HG03571 (cell line): ENCODE results near the gene CTIF.
"Not testable (repeated sequence)": the region's sequence is repeated elsewhere in the genome, so short reads cannot be mapped to it uniquely, and the experiment has no call there.

Experiments
- ATAC-seq: cut with Tn5 transposase; IDR thresholded peaks from one replicate; pipeline ENCODE4 v1.9.1; 2021; ENCODE audit not compliant: unreplicated experiment

The CTIF gene

GRCh38 chr18:48638896-48639771 lies 100.3 kb downstream of the CTIF start:
- ATAC-seq, result no peak

GRCh38 chr18:48639772-48640432 lies 101.1 kb downstream of the CTIF start:
- no peak for ATAC-seq

GRCh38 chr18:48640566-48641270 lies 101.9 kb downstream of the CTIF start:
- ATAC-seq, result no peak

- ATAC-seq, result no peak
Observed at GRCh38 chr18:48641981-48642380, 103.2 kb downstream of the CTIF start.

- no peak for ATAC-seq
Observed at GRCh38 chr18:48642503-48642902, 103.7 kb downstream of the CTIF start.

GRCh38 chr18:48643262-48643661 lies 104.4 kb downstream of the CTIF start:
- no peak for ATAC-seq

GRCh38 chr18:48644029-48644428 lies 105.2 kb downstream of the CTIF start:
- ATAC-seq, result no peak

GRCh38 chr18:48645427-48646002 lies 106.7 kb downstream of the CTIF start:
- no peak for ATAC-seq

- ATAC-seq, result no peak
Observed at GRCh38 chr18:48646976-48647375, 108.1 kb downstream of the CTIF start.

- ATAC-seq, result no peak
Observed at GRCh38 chr18:48649231-48649630, 110.4 kb downstream of the CTIF start.

- not testable (repeated sequence) for ATAC-seq
Observed at GRCh38 chr18:48654591-48654990, 115.8 kb downstream of the CTIF start.

GRCh38 chr18:48655508-48655907 lies 116.7 kb downstream of the CTIF start:
- no peak for ATAC-seq

GRCh38 chr18:48656176-48656575 lies 117.3 kb downstream of the CTIF start:
- ATAC-seq, result no peak

GRCh38 chr18:48656582-48656981 lies 117.8 kb downstream of the CTIF start:
- ATAC-seq, result no peak

- ATAC-seq, result no peak
Observed at GRCh38 chr18:48657447-48658120, 118.8 kb downstream of the CTIF start.

- ATAC-seq, result no peak
Observed at GRCh38 chr18:48658721-48659120, 119.9 kb downstream of the CTIF start.

- ATAC-seq, result no peak
Observed at GRCh38 chr18:48659188-48660009, 120.6 kb downstream of the CTIF start.

GRCh38 chr18:48660346-48661228 lies 121.8 kb downstream of the CTIF start:
- no peak for ATAC-seq

GRCh38 chr18:48661421-48661820 lies 122.6 kb downstream of the CTIF start:
- ATAC-seq, result no peak
